Activated T-cell treated with anti-CD3 and anti-CD28 coated beads, Interleukin-2, amount 50 U/mL, for 4 hours (primary cell): ENCODE measurements around the gene NR2F1-AS1. TPM values are rescaled to one million over a fixed set of nuclear protein-coding genes. Genes with fewer than 3 reads are reported as not detected.

Experiments used
- ATAC-seq, 2 donors: fragments of 200-7000 bp; cut with Tn5 transposase; one replicate each; pipeline ENCODE4 v1.10.0; 2021
- DNase-seq: peaks from one replicate; pipeline ENCODE4 v3.0.0-alpha.2; 2020
- H3K27me3 Mint-ChIP-seq: one replicate; pipeline ENCODE4 v1.8.0; 2021; ENCODE audit warnings: low read depth, mixed read lengths
- H3K36me3 Mint-ChIP-seq: one replicate; pipeline ENCODE4 v1.8.0; 2022; ENCODE audit warnings: mixed read lengths; ENCODE audit not compliant: insufficient read depth
- H3K4me1 Mint-ChIP-seq: one replicate; pipeline ENCODE4 v1.8.0; 2021; ENCODE audit warnings: low read depth, mixed read lengths
- H3K4me3 Mint-ChIP-seq: one replicate; pipeline ENCODE4 v1.8.0; 2021; ENCODE audit warnings: mild to moderate bottlenecking, moderate library complexity, mixed read lengths
- H3K9me3 Mint-ChIP-seq: one replicate; pipeline ENCODE4 v1.8.0; 2021; ENCODE audit warnings: mixed read lengths
- total RNA-seq, 3 donors: library from RNA; stranded (reverse); gene quantifications; one replicate each; pipeline ENCODE4 v1.2.1, GENCODE V29; 2021

The NR2F1-AS1 gene
- total RNA-seq, 3 donors from 2014 or later, result not detected

DNA sequence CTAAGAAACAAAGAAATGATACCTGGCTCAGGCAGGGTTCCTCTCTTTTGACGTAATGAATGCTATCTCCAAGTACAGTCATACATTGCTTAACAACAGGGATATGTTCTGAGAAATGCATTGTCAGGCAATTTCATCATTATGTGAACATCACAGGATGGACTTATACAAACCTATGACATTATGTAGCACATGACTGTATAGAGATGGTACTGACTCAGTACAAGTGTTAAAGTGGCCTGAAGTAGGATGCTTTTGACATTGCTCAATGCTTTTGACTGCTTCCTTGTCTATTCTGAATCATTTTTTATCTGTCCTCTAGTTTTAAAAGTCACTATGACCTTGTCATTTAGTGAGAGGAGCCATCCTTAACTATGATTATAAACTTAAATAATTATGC, 147.6 kb downstream of the NR2F1-AS1 start:
- Mint-ChIP-seq H3K9me3 (no peaks in the 10 kb centered on the region), H3K4me1 (no peaks in the 10 kb centered on the region), H3K4me3 (no peak overlapping the region), H3K27me3 (no peaks in the 10 kb centered on the region), H3K36me3 (no peaks in the 10 kb centered on the region)
- DNase-seq, result no peak
- ATAC-seq, result no peak

DNA sequence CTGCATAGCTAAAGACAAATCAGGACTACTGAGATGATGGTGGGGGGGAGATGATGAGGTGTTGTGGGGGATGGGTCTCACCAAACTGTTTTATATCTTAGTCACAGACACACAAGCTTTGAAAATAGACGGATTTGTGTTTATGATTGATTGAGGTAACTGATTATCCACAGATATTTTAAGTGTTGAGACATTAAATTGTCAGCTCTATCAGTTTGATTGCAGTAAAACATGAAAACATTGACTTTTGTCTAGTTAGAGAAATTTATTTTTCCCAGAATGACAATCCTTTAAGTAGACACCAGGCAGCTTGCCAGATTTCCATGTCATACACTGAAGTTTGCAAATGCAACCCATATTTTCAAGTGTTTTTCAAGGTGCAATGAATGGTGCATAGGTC, 149.8 kb downstream of the NR2F1-AS1 start:
- no peaks in the 10 kb centered on the region for H3K9me3 Mint-ChIP-seq
- no peak for ATAC-seq
- H3K27me3 Mint-ChIP-seq, result no peaks in the 10 kb centered on the region
- no peaks in the 10 kb centered on the region for H3K36me3 Mint-ChIP-seq
- no peak overlapping the region for H3K4me3 Mint-ChIP-seq
- H3K4me1 Mint-ChIP-seq, result no peaks in the 10 kb centered on the region
- DNase-seq, result no peak

DNA sequence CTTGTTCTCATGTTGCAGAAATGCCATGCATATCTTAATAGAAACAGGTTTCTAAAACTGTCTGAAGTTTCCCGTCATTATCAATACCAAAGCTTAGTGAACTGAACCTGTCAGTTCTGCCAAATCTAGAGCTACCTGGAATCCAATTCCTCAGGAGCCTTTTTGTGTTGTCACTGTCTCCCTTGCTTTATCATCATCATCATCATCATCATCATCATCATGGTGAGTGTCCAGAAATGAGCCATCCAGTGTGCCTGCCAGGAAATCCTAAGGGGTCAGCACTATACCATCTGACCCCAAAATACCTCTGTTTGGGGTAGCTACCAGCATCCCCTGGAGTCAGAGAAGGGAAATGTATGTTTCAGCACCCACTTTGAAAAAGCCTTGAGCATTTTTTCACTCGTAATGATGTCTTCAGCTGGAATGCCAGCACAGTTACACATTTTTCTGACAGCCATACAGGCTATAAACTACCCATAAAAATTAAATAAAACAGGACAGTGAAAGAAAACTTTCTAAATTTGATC, 150.3 kb downstream of the NR2F1-AS1 start:
- ATAC-seq, result no peak
- no peaks in the 10 kb centered on the region for H3K27me3 Mint-ChIP-seq
- H3K36me3 Mint-ChIP-seq, result no peaks in the 10 kb centered on the region
- no peaks in the 10 kb centered on the region for H3K9me3 Mint-ChIP-seq
- H3K4me3 Mint-ChIP-seq, result no peak overlapping the region
- no peaks in the 10 kb centered on the region for H3K4me1 Mint-ChIP-seq
- no peak for DNase-seq

DNA sequence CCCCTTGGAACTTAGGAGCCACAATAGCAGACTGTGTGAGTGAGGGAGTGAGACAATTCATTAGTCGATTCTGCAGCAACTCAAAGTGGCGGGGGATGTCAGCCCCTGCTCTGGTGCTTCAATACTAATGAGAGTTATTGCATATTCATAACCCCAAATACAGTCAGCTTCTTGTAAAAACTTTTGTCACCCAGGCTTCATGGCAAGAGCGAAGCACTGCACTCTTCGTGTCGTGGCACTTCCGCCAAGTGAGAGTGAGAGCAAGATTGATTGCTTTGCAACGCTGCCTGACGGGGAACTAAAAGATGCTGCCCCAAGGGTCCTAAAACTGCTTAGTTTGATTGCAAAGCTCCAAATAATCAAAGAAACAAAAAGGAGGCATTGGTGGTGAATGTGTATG, 150.9 kb downstream of the NR2F1-AS1 start:
- no peak overlapping the region for H3K4me3 Mint-ChIP-seq
- ATAC-seq (no peak), DNase-seq (no peak)
- H3K36me3 Mint-ChIP-seq, result no peaks in the 10 kb centered on the region
- no peaks in the 10 kb centered on the region for H3K9me3 Mint-ChIP-seq
- no peaks in the 10 kb centered on the region for H3K4me1 Mint-ChIP-seq
- no peaks in the 10 kb centered on the region for H3K27me3 Mint-ChIP-seq

DNA sequence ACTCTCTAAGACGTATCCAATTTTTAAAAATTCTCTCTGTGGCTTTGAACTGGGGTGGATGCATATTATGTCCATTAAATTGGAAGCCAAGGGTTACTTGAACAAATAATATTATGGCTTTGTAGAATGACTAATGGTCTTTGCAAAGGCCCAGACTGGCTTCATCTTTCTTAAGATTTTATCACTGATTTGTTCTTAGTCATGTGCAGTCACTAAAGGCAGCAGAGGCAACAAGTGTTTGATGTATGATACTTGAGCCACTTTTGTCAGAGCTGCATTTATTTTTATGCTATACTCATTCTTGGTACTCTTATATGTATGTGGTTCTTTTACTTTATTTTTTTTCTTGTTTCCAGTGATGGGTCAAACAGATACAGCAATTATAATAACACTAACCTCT, 152.2 kb downstream of the NR2F1-AS1 start:
- H3K4me3 Mint-ChIP-seq, result no peak overlapping the region
- no peaks in the 10 kb centered on the region for H3K9me3 Mint-ChIP-seq
- H3K27me3 Mint-ChIP-seq, result no peaks in the 10 kb centered on the region
- ATAC-seq (no peak), DNase-seq (no peak)
- H3K4me1 Mint-ChIP-seq, result no peaks in the 10 kb centered on the region
- no peaks in the 10 kb centered on the region for H3K36me3 Mint-ChIP-seq

DNA sequence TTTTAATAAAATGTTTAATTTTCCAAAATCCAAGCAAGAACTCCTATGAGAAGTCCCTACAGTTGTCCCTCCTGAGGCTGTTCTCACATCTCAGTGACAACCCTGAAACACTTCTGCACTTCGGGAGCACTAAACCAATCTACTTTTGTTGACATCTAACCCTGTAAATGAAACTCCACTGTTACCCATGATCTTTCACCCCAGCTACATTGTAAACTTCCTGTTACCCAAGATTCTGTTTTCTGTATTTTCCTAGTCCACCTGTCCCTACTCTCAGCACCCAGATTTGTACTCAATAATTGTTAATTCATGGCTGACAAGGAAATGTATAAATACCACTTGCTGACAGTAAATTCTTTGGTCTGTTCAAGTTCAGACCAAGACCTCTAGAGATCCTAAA, 153.7 kb downstream of the NR2F1-AS1 start:
- no peaks in the 10 kb centered on the region for H3K4me1 Mint-ChIP-seq
- no peaks in the 10 kb centered on the region for H3K36me3 Mint-ChIP-seq
- no peak for ATAC-seq
- H3K27me3 Mint-ChIP-seq, result no peaks in the 10 kb centered on the region
- no peak for DNase-seq
- H3K9me3 Mint-ChIP-seq, result no peaks in the 10 kb centered on the region
- no peak overlapping the region for H3K4me3 Mint-ChIP-seq

DNA sequence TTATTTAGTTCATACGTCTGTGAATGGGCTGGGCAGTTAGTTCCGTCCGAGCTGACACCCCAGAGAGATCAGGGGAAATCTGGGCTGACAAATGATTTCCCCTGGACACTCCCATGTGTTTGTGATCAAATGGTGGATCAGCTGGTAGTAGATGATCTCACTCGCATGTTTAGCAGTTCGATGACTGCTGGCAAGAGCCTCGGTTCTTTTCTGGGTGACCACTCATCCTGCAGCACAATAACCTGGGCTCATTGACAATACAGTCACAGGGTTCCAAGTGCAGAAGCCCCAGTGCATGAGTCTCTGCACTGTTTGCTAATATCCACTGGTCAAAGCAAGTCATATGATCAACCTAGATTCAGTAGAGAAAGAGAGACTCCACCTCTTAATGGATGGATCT, 155.9 kb downstream of the NR2F1-AS1 start:
- no peaks in the 10 kb centered on the region for H3K4me1 Mint-ChIP-seq
- DNase-seq (no peak), ATAC-seq (no peak)
- H3K36me3 Mint-ChIP-seq, result no peaks in the 10 kb centered on the region
- H3K27me3 Mint-ChIP-seq, result no peaks in the 10 kb centered on the region
- H3K4me3 Mint-ChIP-seq, result no peak overlapping the region
- no peaks in the 10 kb centered on the region for H3K9me3 Mint-ChIP-seq

DNA sequence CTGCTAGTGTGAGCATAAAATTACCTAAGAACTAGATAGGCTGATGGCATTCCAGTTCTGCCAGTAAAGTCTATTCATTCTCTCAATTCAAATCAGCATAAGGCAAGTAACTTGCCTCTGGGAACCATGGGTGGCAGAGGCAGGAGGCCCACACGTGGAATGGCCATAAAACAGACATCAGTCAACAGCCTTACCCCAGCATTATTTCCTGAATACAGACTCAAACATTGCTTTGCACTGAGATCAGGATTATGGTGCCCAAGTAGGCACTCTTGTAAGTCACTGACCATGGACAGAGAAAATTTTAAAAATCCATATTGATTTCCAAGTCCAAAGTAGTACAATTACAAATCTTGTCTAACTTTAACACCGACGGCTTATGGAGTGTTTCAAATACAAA, 157.7 kb downstream of the NR2F1-AS1 start:
- DNase-seq (no peak), ATAC-seq (no peak)
- no peaks in the 10 kb centered on the region for H3K36me3 Mint-ChIP-seq
- no peaks in the 10 kb centered on the region for H3K4me1 Mint-ChIP-seq
- H3K27me3 Mint-ChIP-seq, result no peaks in the 10 kb centered on the region
- no peaks in the 10 kb centered on the region for H3K9me3 Mint-ChIP-seq
- H3K4me3 Mint-ChIP-seq, result no peak overlapping the region

DNA sequence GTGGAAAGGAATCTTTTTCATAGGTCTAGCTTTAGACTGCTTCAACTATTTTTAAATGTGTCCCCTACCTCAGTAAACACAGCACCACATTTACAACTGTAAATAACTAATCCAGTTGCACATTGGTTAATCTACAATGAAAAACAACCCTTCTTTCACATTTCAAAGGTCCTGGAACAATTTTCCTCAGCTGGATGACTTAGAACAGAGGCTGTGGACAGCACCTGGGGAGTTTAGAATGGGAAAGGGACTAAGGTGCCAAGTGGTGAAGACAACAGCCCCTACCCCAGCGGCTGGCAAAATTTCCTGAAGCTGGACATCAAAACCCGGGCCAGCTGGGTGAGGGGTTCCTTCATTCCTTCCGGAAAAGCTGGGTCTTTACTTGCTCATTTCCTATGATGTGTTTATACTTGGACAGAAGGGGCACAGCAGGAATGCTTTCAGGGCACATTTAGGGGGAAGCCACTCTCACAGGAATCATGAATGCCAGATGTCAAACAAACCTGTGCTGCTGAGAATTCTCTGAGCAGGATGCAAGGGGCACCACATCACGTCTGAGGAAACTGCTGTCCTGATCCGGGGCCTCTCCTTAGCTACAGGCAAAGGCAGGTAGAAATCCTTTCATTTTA, 158.3 kb downstream of the NR2F1-AS1 start:
- no peaks in the 10 kb centered on the region for H3K4me1 Mint-ChIP-seq
- ATAC-seq (no peak), DNase-seq (no peak)
- H3K9me3 Mint-ChIP-seq, result no peaks in the 10 kb centered on the region
- no peaks in the 10 kb centered on the region for H3K36me3 Mint-ChIP-seq
- H3K27me3 Mint-ChIP-seq, result no peaks in the 10 kb centered on the region
- H3K4me3 Mint-ChIP-seq, result no peak overlapping the region

DNA sequence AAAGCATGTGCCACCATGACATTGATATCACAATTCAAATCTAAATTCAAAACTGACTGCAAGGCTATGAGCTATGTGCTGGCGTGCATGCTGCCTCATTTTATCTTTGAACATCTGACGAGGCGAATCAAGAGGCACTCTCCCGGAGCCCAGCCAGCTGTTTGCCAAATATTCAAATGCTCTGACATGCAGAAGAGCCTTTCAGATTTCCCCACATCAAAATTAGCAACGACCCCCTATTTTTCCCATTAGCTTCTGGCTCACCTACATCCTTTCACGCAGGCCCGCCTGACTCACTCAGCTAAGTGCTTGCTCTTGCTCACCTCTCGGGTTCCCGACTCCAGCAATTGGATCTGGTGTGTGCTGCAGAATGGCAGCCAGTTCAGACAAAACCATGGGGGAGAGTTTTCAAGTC, 159.0 kb downstream of the NR2F1-AS1 start:
- no peaks in the 10 kb centered on the region for H3K36me3 Mint-ChIP-seq
- no peaks in the 10 kb centered on the region for H3K9me3 Mint-ChIP-seq
- DNase-seq (no peak), ATAC-seq (no peak)
- H3K4me1 Mint-ChIP-seq, result no peaks in the 10 kb centered on the region
- no peaks in the 10 kb centered on the region for H3K27me3 Mint-ChIP-seq
- no peak overlapping the region for H3K4me3 Mint-ChIP-seq

DNA sequence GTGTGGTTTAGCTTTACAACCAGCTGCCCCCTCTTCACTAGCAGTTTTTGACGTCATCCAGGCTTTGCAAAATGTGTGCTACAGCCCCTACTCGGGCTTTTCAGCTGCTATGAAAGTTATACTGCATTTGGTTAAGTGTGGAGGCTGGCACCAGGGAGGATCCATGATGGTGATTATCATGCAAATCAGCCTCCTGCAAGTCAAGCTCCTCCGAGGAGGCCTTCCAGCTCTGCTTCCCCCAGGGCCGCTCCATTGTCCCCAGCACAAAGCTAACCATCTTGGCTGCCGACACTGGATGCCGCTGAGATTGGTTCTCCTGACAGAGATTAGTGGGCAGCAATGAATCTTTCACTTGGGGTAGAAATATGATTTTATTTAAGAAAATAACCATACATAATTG, 159.6 kb downstream of the NR2F1-AS1 start:
- no peak for ATAC-seq
- no peak for DNase-seq
- Mint-ChIP-seq H3K4me1 (no peaks in the 10 kb centered on the region), H3K27me3 (no peaks in the 10 kb centered on the region), H3K4me3 (no peak overlapping the region), H3K36me3 (no peaks in the 10 kb centered on the region), H3K9me3 (no peaks in the 10 kb centered on the region)

DNA sequence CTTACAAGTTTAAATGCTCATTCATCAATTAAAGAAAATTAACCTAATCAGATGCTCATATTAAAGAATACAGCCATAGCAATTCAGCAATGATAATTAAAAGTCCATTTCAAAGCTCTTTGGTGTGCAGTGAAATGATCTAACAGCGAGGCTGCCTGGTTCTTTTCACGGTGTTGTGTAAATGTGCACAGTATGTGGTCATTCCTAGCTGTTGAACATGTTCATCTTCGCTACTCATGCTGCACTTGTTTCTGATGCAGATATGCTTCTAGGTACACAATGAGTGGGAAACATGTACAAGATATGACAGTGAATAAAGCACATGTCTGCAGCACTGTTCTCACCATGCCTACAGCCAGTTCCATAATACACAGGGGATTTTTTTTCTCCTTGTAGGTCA, 163.5 kb downstream of the NR2F1-AS1 start:
- ATAC-seq (no peak), DNase-seq (no peak)
- Mint-ChIP-seq H3K27me3 (no peaks in the 10 kb centered on the region), H3K9me3 (no peaks in the 10 kb centered on the region), H3K4me1 (no peaks in the 10 kb centered on the region), H3K4me3 (no peak overlapping the region), H3K36me3 (no peaks in the 10 kb centered on the region)

DNA sequence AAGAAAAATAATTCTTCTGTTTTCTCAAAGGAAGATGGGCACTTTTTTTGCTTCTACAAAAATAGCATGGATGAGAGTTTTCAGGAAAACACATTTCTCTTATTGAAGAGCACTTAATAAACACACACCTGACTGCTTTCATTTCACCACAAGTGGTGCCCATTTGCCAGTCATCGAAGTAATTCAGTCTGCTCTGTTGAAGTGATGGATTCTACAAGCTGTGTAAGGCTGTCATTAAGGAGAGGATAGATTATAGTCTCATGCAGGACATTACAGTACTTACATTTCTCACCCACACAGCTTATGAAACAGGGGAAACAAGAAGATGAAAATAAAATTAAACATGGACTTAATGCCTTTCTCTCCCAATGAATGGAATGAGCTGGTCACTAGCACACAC, 165.2 kb downstream of the NR2F1-AS1 start:
- Mint-ChIP-seq H3K4me1 (no peaks in the 10 kb centered on the region), H3K36me3 (no peaks in the 10 kb centered on the region), H3K4me3 (no peak overlapping the region), H3K9me3 (no peaks in the 10 kb centered on the region), H3K27me3 (no peaks in the 10 kb centered on the region)
- ATAC-seq (no peak), DNase-seq (no peak)

DNA sequence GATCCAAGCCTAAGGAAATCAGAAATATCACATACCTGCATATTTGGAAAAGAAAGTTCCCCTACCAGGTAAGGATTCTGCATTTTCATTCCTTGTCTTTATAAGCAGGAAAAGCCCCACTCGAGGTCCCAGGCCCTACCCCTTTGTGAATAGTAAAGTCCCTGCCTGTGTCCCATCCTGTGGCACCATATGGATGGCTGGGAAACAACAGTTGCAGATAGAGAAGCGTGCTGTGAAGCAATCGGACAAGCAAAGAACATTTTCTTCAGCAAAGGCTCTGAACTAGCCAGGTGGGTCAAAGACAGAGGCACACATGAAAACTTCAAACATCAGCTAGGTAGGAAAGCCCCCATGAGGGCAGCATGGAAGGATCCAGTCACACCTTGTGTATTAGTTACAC, 169.3 kb downstream of the NR2F1-AS1 start:
- Mint-ChIP-seq H3K4me3 (no peak overlapping the region), H3K9me3 (no peaks in the 10 kb centered on the region), H3K36me3 (no peaks in the 10 kb centered on the region), H3K27me3 (no peaks in the 10 kb centered on the region), H3K4me1 (no peaks in the 10 kb centered on the region)
- DNase-seq (no peak), ATAC-seq (no peak)

DNA sequence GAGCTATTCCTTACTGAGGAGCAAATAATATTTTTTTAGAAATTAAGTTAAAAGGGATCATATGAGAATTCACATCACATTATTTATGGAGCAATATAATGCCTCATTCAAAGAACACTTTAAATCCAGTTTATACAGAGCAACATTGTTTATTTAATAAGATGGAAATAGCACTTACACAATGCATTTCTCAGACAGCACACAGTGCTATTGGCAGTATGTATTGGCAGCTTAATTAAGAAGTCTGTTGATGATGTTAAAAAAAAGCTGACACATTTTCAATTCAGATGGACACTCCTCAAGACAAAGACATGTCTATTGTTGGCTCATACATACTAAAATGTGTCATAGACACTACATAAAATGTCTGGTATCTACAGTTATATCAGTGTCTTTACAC, 171.3 kb downstream of the NR2F1-AS1 start:
- ATAC-seq (no peak), DNase-seq (no peak)
- Mint-ChIP-seq H3K4me1 (no peaks in the 10 kb centered on the region), H3K9me3 (no peaks in the 10 kb centered on the region), H3K36me3 (no peaks in the 10 kb centered on the region), H3K27me3 (no peaks in the 10 kb centered on the region), H3K4me3 (no peak overlapping the region)

DNA sequence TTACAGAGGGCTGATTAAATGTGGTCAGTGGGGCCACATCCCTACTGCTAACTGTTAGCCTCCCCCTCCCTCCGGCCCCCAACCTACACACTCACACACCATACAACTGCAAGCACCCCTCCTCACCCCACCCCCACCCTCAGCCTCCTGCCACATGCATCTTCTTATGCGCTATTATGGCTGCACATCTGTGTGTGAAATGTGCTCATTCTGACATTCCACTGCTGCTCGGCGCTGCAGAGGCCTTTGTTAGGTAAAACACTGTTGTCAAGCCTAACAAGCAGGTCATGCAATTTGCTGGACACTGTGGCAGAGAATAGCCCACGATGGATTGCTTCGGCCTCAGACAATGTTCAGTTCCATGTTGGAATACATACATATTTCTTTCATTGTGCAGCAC, 173.6 kb downstream of the NR2F1-AS1 start:
- Mint-ChIP-seq H3K36me3 (no peaks in the 10 kb centered on the region), H3K4me3 (no peak overlapping the region), H3K9me3 (no peaks in the 10 kb centered on the region), H3K27me3 (no peaks in the 10 kb centered on the region), H3K4me1 (no peaks in the 10 kb centered on the region)
- DNase-seq (no peak), ATAC-seq (no peak)
